ENCODE data around the gene GPR21.

DNA sequence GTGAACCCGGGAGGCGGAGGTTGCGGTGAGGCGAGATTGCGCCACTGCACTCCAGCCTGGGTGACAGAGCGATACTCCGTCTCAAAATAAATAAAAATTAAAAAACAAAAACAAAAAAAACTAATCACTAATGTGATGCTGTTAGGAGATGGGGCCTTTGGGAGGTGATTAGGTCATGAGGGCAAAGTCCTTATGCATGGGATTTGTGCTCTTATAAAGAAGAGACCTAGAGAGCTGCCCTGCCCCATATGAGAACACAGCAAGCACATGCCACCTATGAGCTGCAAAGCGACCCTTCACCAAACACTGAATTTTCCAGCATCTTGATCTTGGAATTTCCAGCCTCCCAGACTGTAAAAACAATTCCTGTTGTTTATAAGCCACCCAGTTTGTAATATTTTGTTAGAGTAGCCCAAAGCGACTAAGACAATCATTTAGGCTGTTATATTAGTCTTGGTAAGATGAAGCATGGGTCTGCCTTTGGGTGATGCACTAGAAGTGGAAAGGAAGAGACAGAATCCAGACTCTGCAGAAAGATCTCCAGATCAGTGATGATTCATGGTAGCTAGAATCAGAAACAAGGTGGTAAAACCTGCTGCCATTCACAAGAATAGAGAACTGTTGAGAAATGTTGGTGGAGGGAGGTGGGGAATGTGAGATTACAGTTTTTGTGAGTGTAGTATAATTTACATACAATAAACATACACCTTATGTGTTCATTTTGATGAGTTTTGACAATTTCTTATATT lies 26.2 kb downstream of the GPR21 start:
- no peak for TF ChIP-seq CTCF (conservative IDR thresholded peaks at IDR 0.05 in 1 of 2, IDR thresholded peaks at IDR 0.05 in 1 of 2; ENCODE audit: low read depth in 1 of 2, low read length in 2 of 2)
- TF ChIP-seq EZH2 (IDR thresholded peaks at IDR 0.05; ENCODE audit: low read length, missing control alignments), result no peak

All from fibroblast of lung (primary cell).